ENCODE results near the gene IGFBP2. TPM values are rescaled to one million over a fixed set of nuclear protein-coding genes. Genes with fewer than 3 reads are reported as not detected.

The IGFBP2 gene
- total and polyA plus RNA-seq, 2 experiments from 2014 or later = 177 to 364 TPM

GRCh38 chr2:216676630-216677029, 43.4 kb downstream of the IGFBP2 start:
- Mint-ChIP-seq H3K27me3 (ENCODE audit: insufficient read depth, low read depth, poor library complexity) (peaks cover 10% of the 10 kb centered on the region), H3K4me1 (peaks cover 27% of the 10 kb centered on the region), H3K4me3 (no peak overlapping the region), H3K9me3 (no peaks in the 10 kb centered on the region), H3K36me3 (ENCODE audit: low read depth) (no peaks in the 10 kb centered on the region), H3K27ac (no peak overlapping the region)
- H3K27ac ChIP-seq (ENCODE audit: low read depth) = no peak overlapping the region
- no peak for ATAC-seq
- no peaks in the 10 kb centered on the region for H3K9me2 ChIP-seq (ENCODE audit: insufficient read depth)
- H3K36me3 ChIP-seq (ENCODE audit: insufficient read depth) = no peaks in the 10 kb centered on the region
- H3K79me2 ChIP-seq (replicated peaks; ENCODE audit: insufficient read depth) = no peaks in the 10 kb centered on the region
- H3K4me2 ChIP-seq = no peak overlapping the region
- DNase-seq (ENCODE audit: low spot score) = no peak
- peaks cover 3% of the 10 kb centered on the region; the same call in 1 of the 2 replicates for H3K4me1 ChIP-seq (ENCODE audit: insufficient read depth)
- TF ChIP-seq JUNB (IDR thresholded peaks at IDR 0.05; ENCODE audit: unreplicated experiment) = no peak
- no peak for TF ChIP-seq ZNF114 (CRISPR knock-in tag; IDR thresholded peaks at IDR 0.05)
- no peak for TF ChIP-seq ZNF331 (CRISPR knock-in tag; IDR thresholded peaks at IDR 0.05; ENCODE audit: low read depth)
- no peaks in the 10 kb centered on the region for H3F3A ChIP-seq (replicated peaks; ENCODE audit: low read depth)
- no peaks in the 10 kb centered on the region; the same call in 1 of the 2 replicates for H4K20me1 ChIP-seq (replicated peaks; ENCODE audit: insufficient read depth)
- H2AFZ ChIP-seq = no peak overlapping the region
- no peaks in the 10 kb centered on the region for H3K27me3 ChIP-seq (ENCODE audit: insufficient read depth)
- no peak overlapping the region for H3K4me3 ChIP-seq

- no peak for TF ChIP-seq REST (IDR thresholded peaks at IDR 0.05; ENCODE audit: unreplicated experiment)
- TF ChIP-seq ETS1 (IDR thresholded peaks at IDR 0.05) = no peak
- no peak for TF ChIP-seq EZH2phosphoT487 (IDR thresholded peaks at IDR 0.05; ENCODE audit: unreplicated experiment)
- no peak for ATAC-seq
- no peaks in the 10 kb centered on the region; the same call in 1 of the 2 replicates for H4K20me1 ChIP-seq (replicated peaks; ENCODE audit: insufficient read depth)
Measured at GRCh38 chr2:216677439-216678097, 44.3 kb downstream of the IGFBP2 start.

More at GRCh38 chr2:216677439-216678097, 44.3 kb downstream of the IGFBP2 start:
- Histone ChIP-seq H3F3A (replicated peaks; ENCODE audit: low read depth) (no peaks in the 10 kb centered on the region), H3K27ac (ENCODE audit: low read depth) (no peak overlapping the region), H3K4me2 (no peak overlapping the region), H3K27me3 (ENCODE audit: insufficient read depth) (no peaks in the 10 kb centered on the region), H3K36me3 (ENCODE audit: insufficient read depth) (no peaks in the 10 kb centered on the region), H3K79me2 (replicated peaks; ENCODE audit: insufficient read depth) (no peaks in the 10 kb centered on the region), H2AFZ (no peak overlapping the region), H3K4me3 (no peak overlapping the region), H3K4me1 (ENCODE audit: insufficient read depth) (peaks cover 3% of the 10 kb centered on the region; the same call in 1 of the 2 replicates), H3K9me2 (ENCODE audit: insufficient read depth) (no peaks in the 10 kb centered on the region)
- H3K9me3 Mint-ChIP-seq = no peaks in the 10 kb centered on the region
- no peak for DNase-seq (ENCODE audit: low spot score)
- peaks cover 15% of the 10 kb centered on the region for H3K27me3 Mint-ChIP-seq (ENCODE audit: insufficient read depth, low read depth, poor library complexity)
- peaks cover 30% of the 10 kb centered on the region for H3K4me1 Mint-ChIP-seq
- H3K27ac Mint-ChIP-seq = no peak overlapping the region
- no peak overlapping the region for H3K4me3 Mint-ChIP-seq
- H3K36me3 Mint-ChIP-seq (ENCODE audit: low read depth) = no peaks in the 10 kb centered on the region
